Spleen (tissue), 11 donors: Measurements from ENCODE around the gene CCDC73. TPM values are rescaled to one million over a fixed set of nuclear protein-coding genes. Genes with fewer than 3 reads are reported as not detected.

Experiments
- DNase-seq: peaks from one replicate; pipeline ENCODE4 v3.0.0-alpha.2; 2020
- H3K27ac ChIP-seq, 8 donors: fragments of 200-600 bp; sonication (generic) in 7 of 8; 1 replicate in 4 of 8; 2 replicates in 4 of 8; pipeline versions ENCODE4 v1.5.0 to v1.8.0; 2016 to 2021; ENCODE audit warnings: inconsistent platforms in 4 of 8, mild to moderate bottlenecking in 4 of 8, moderate library complexity in 1 of 8
- H3K27me3 ChIP-seq, 7 donors: fragments of 200-600 bp; sonication (generic) in 6 of 7; replicated peaks in 1 of 7; 1 replicate in 4 of 7; 2 replicates in 3 of 7; pipeline versions ENCODE4 v1.5.0 to v1.8.0; 2016 to 2021; ENCODE audit warnings: inconsistent platforms in 3 of 7, mild to moderate bottlenecking in 1 of 7
- H3K36me3 ChIP-seq, 6 donors: fragments of 200-600 bp; sonication (generic) in 5 of 6; 1 replicate in 4 of 6; 2 replicates in 2 of 6; pipeline versions ENCODE4 v1.5.0 to v1.8.0; 2016 to 2021; ENCODE audit warnings: inconsistent platforms in 2 of 6
- H3K4me1 ChIP-seq, 6 donors: fragments of 200-600 bp; sonication (generic) in 5 of 6; 1 replicate in 3 of 6; 2 replicates in 3 of 6; pipeline versions ENCODE4 v1.5.0 to v1.8.0; 2016 to 2021; ENCODE audit warnings: inconsistent platforms in 3 of 6
- H3K4me3 ChIP-seq, 8 donors: fragments of 200-600 bp; sonication (generic) in 7 of 8; 1 replicate in 4 of 8; 2 replicates in 4 of 8; pipeline versions ENCODE4 v1.5.0 to v1.8.0; 2016 to 2021; ENCODE audit warnings: inconsistent platforms in 4 of 8, mild to moderate bottlenecking in 4 of 8, moderate library complexity in 2 of 8
- H3K9me3 ChIP-seq, 8 donors: fragments of 200-600 bp; sonication (generic) in 7 of 8; 1 replicate in 4 of 8; 2 replicates in 4 of 8; pipeline versions ENCODE4 v1.5.0 to v1.8.0; 2016 to 2021; ENCODE audit warnings: inconsistent platforms in 4 of 8
- CTCF ChIP-seq, 11 experiments: fragments of 200-600 bp in 7 of 11; fragments of 450-650 bp in 4 of 11; sonication (generic) in 4 of 11; IDR thresholded peaks in 8 of 11; conservative IDR thresholded peaks in 3 of 11; 1 replicate in 7 of 11; 2 replicates in 4 of 11; pipeline versions ENCODE4 v1.4.0 to v1.8.0; 2016 to 2021; ENCODE audit warnings: antibody characterized with exemption in 11 of 11, inconsistent platforms in 4 of 11, mild to moderate bottlenecking in 1 of 11
- POLR2A ChIP-seq, 3 donors: fragments of 450-650 bp; IDR thresholded peaks; one replicate each; pipeline ENCODE4 v1.5.1; 2017; ENCODE audit warnings: antibody characterized with exemption in 3 of 3, mild to moderate bottlenecking in 1 of 3
- POLR2AphosphoS5 ChIP-seq, 3 donors: sonication (generic); formaldehyde crosslinking; IDR thresholded peaks; one replicate each; pipeline ENCODE4 v1.5.1; 2017; ENCODE audit warnings: antibody characterized with exemption in 3 of 3
- WGBS, 5 donors: extraction: QIAGEN DNeasy Blood & Tissue Kit in 3 of 5; methylation state at CpG; one replicate each; pipeline versions ENCODE4 v1.1.5 to v1.1.7; 2013 to 2018; 5-methylcytosine and 5-hydroxymethylcytosine counted together
- intact Hi-C: fragments of 100-400 bp; cut with DNase I; formaldehyde crosslinking; loops from one replicate; pipeline ENCODE4 v1.15.0; 2023; ENCODE audit warnings: low total_unique reads
- polyA plus RNA-seq, 3 donors: library from polyadenylated mRNA; stranded (reverse); fragments of 200-250 nt; gene quantifications; one replicate each; pipeline ENCODE4 v1.2.1, GENCODE V29; 2013
- total RNA-seq, 7 donors: library from RNA; depleted of rRNA in 3 of 7; stranded (reverse); fragments of >200 nt in 3 of 7; fragmentation: NEBNext Ultra II Directional in 4 of 7; extraction: Animal tissue kit (Norgen Biotek cat#: 25700) in 4 of 7; gene quantifications; one replicate each; pipeline versions ENCODE4 v1.1.0 to v1.2.1, GENCODE V29; 2016 to 2021
- donor health status: healthy with polysubstance abuse.
- donor health status: DM: no; HTN: no; CAD: no; lungs with moderate emphysema.
- donor health status: DM: no; HTN: no; CAD: no.
- donor health status: Bipolar disorder and iron deficiency.
- donor health status: healthy.
- donor health status: DM: no; HTN: no; CAD: no.
- donor health status: DM: yes; HTN: yes; CAD: no.

Gene CCDC73
- total and polyA plus RNA-seq, 10 donors: 0.16 to 2.1 (median 0.51) TPM; not detected in 1

GRCh38 chr11:32704775-32705174 is 89.7 kb downstream of the CCDC73 start:
- 87 to 97% (median 93%) methylated on average over 4 to 5 of the region's 5 CpGs; no CpG with 5 or more reads in 1 of the 5 donors for WGBS, 5 donors
- Histone ChIP-seq H3K4me3 (no peak overlapping the region), H3K9me3 (peaks cover 0 to 17% (median 12%) of the 10 kb centered on the region in 8 donors), H3K36me3 (no peaks in the 10 kb centered on the region), H3K4me1 (no peaks in the 10 kb centered on the region), H3K27ac (no peak overlapping the region), H3K27me3 (no peaks in the 10 kb centered on the region)
- TF ChIP-seq POLR2AphosphoS5 (IDR thresholded peaks at IDR 0.05) (no peak), POLR2A (IDR thresholded peaks at IDR 0.05) (no peak), CTCF (IDR thresholded peaks at IDR 0.05 in 8 of 11, conservative IDR thresholded peaks at IDR 0.05 in 3 of 11) (no peak)
- no peak for DNase-seq
- intact Hi-C loops: no loop called here

GRCh38 chr11:32704261-32704660 is 90.2 kb downstream of the CCDC73 start:
- Histone ChIP-seq H3K4me1 (no peaks in the 10 kb centered on the region), H3K36me3 (no peaks in the 10 kb centered on the region), H3K9me3 (peaks cover 0 to 17% (median 12%) of the 10 kb centered on the region in 8 donors), H3K4me3 (no peak overlapping the region), H3K27me3 (no peaks in the 10 kb centered on the region), H3K27ac (no peak overlapping the region)
- DNase-seq: no peak
- 94 to 100% (median 96%) methylated on average over 6 of the region's 6 CpGs for WGBS, 5 donors
- no peak for TF ChIP-seq CTCF (IDR thresholded peaks at IDR 0.05 in 8 of 11, conservative IDR thresholded peaks at IDR 0.05 in 3 of 11)
- TF ChIP-seq POLR2A (IDR thresholded peaks at IDR 0.05): no peak
- intact Hi-C loops: no loop called here

GRCh38 chr11:32701616-32702015 is 92.8 kb downstream of the CCDC73 start:
- no peaks in the 10 kb centered on the region for H3K27me3 ChIP-seq
- intact Hi-C loops: no loop called here
- no peak overlapping the region for H3K27ac ChIP-seq
- peaks cover 0 to 17% (median 12%) of the 10 kb centered on the region in 8 donors for H3K9me3 ChIP-seq
- TF ChIP-seq CTCF (IDR thresholded peaks at IDR 0.05 in 8 of 11, conservative IDR thresholded peaks at IDR 0.05 in 3 of 11): no peak
- no peak for TF ChIP-seq POLR2A (IDR thresholded peaks at IDR 0.05)
- no peak for TF ChIP-seq POLR2AphosphoS5 (IDR thresholded peaks at IDR 0.05)
- 86 to 94% (median 91%) methylated on average over 1 of the region's 1 CpG for WGBS, 5 donors
- no peaks in the 10 kb centered on the region for H3K36me3 ChIP-seq
- no peak overlapping the region for H3K4me3 ChIP-seq
- DNase-seq: no peak
- H3K4me1 ChIP-seq: no peaks in the 10 kb centered on the region

- Histone ChIP-seq H3K27me3 (no peaks in the 10 kb centered on the region), H3K4me3 (no peak overlapping the region), H3K36me3 (no peaks in the 10 kb centered on the region), H3K4me1 (no peaks in the 10 kb centered on the region), H3K27ac (no peak overlapping the region), H3K9me3 (no peaks in the 10 kb centered on the region)
- intact Hi-C loops: no loop called here
- WGBS, 5 donors: 70 to 95% (median 90%) methylated on average over 2 of the region's 2 CpGs
- TF ChIP-seq POLR2A (IDR thresholded peaks at IDR 0.05) (no peak), POLR2AphosphoS5 (IDR thresholded peaks at IDR 0.05) (no peak), CTCF (IDR thresholded peaks at IDR 0.05 in 8 of 11, conservative IDR thresholded peaks at IDR 0.05 in 3 of 11) (no peak)
- DNase-seq: no peak
These were observed 95.9 kb downstream of the CCDC73 start for GRCh38 chr11:32698579-32698978.
